Mesodermal cell (in vitro differentiated cells): ENCODE data around the gene KCNJ10.

Experiments used
- H3K27ac ChIP-seq: 2 replicates; pipeline ENCODE4 v1.7.0; 2013; ENCODE audit warnings: mild to moderate bottlenecking, low read depth, low read length, moderate library complexity; ENCODE audit not compliant: severe bottlenecking
- H3K36me3 ChIP-seq: 2 replicates; pipeline ENCODE4 v1.7.1; 2013; ENCODE audit warnings: mild to moderate bottlenecking, low read length, moderate library complexity; ENCODE audit not compliant: control insufficient read depth, insufficient read depth
- H3K4me1 ChIP-seq: one replicate; pipeline ENCODE4 v1.7.1; 2013; ENCODE audit warnings: mild to moderate bottlenecking, low read length; ENCODE audit not compliant: insufficient read depth, control insufficient read depth, poor library complexity, severe bottlenecking
- H3K4me3 ChIP-seq: 2 replicates; pipeline ENCODE4 v1.7.0; 2013; ENCODE audit warnings: low read length, control low read depth, mild to moderate bottlenecking; ENCODE audit not compliant: insufficient read depth, poor library complexity, severe bottlenecking; ENCODE audit errors: extremely low read depth
- H3K9me3 ChIP-seq: 2 replicates; pipeline ENCODE4 v1.7.1; 2013; ENCODE audit warnings: mild to moderate bottlenecking, low read length, moderate library complexity; ENCODE audit not compliant: control insufficient read depth
- WGBS, 2 experiments: methylation state at CpG; one replicate each; pipeline ENCODE4 v1.1.5; 2013; ENCODE audit warnings: missing lambda C conversion rate in 2 of 2; ENCODE audit not compliant: insufficient coverage in 2 of 2; 5-methylcytosine and 5-hydroxymethylcytosine counted together

The KCNJ10 gene

DNA sequence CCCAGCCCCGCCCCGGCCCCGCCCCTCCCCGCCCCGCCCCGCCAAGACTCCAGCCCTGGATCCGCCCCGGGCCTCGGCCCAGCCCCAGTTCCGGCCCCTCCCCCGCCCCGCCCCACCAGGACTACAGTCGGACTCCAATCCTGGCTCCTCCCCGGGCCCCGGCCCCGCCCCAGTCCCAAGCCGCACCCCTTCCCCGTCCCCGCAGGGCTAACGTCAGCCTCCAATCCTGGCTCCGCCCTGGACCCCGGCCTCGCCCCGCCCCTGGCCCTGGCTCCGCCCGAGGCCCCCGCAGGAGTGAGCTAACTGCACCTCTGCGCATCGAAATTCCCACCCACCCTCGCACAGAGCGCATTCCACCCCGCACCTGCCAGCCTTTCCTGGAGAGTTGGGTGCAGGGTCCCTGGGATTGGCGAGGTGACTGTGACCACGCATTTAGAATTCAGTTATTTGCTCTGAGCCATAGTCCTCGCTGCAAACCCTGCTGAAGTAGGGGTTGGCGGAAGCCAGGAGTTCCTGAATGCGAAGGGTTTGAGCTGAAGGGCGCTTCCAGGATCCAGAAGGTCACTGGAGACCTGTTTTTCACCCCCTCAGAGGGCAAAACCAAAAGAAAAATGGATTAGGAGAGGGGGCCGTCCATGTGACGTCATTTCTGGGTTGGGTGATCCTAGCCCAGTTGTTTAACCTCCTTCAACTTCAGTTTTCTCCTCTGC is 29.0 kb upstream of the KCNJ10 start:
- Histone ChIP-seq H3K4me1 (peaks cover 27% of the 10 kb centered on the region), H3K4me3 (peak overlapping the region; percentile 40), H3K27ac (peak overlapping the region; percentile 49), H3K9me3 (no peaks in the 10 kb centered on the region), H3K36me3 (no peaks in the 10 kb centered on the region)
- 22 to 33% methylated on average over 11 to 16 of the region's 40 CpGs for WGBS, 2 experiments

DNA sequence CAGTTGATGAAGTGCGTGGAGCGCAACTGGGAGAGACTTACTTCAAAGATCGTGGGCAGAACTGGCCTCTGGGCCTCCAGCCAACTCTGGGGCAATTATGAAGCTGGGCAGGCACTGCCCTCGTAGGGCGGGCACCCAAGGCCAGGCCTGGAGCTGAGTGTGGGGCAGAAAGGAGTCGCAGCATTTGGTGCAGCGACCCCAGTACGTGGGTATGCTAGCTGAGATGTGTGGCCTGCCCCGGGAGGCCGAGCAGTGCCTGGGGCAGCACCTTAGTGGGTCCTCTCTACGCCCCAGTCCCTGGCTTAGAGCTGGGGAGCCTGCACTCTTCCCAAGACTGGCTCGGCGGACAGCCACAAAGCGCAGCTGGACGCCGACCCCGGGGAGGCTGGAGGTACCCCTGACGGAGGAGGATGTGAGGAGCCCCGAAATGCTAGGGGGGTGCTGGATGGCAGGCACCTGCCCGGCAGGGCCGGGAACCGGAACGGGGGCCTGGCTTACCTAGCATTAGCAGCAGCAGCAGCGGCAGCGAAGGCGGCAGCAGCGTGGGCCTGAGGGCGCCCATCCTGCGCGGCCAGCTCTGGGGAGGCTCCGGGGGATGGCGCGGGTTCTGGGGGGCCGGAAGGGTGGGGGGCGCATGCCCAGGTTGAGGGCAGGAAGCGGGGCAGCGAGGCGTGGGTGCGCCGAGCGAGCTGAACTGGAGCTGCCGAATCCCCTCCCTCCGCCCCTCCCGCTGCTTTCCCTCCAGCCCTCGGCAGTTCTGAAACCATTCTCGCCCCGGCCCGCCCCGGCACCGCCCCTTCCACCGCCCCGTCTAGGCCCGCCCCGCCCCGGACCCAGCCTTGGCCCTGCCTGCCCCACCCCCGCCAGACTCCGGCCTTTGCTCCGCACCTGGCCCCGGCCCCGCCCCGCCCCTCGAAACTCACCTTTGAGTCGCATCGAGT is 28.2 kb upstream of the KCNJ10 start, which contains the start of gene IGSF8:
Gene IGSF8 (minus strand): TSS at position 709 of the 941 bp plus-strand sequence. CDS start 147 bp downstream, at position 562.
- H3K36me3 ChIP-seq: no peaks in the 10 kb centered on the region
- H3K4me3 ChIP-seq: peak within 1 kb of the TSS; percentile 65
- 12 to 13% methylated on average over 32 of the region's 64 CpGs for WGBS, 2 experiments
- peak within 1 kb of the TSS; percentile 49 for H3K27ac ChIP-seq
- H3K4me1 ChIP-seq: peaks cover 27% of the 10 kb centered on the region
- no peaks in the 10 kb centered on the region for H3K9me3 ChIP-seq

GRCh38 chr1:160097151-160097910 is 27.4 kb upstream of the KCNJ10 start:
- H3K36me3 ChIP-seq: no peaks in the 10 kb centered on the region
- H3K4me3 ChIP-seq: peak overlapping the region; percentile 65
- 53 to 77% methylated on average over 5 of the region's 5 CpGs for WGBS, 2 experiments
- no peak overlapping the region for H3K27ac ChIP-seq
- no peaks in the 10 kb centered on the region for H3K9me3 ChIP-seq
- H3K4me1 ChIP-seq: peaks cover 27% of the 10 kb centered on the region

DNA sequence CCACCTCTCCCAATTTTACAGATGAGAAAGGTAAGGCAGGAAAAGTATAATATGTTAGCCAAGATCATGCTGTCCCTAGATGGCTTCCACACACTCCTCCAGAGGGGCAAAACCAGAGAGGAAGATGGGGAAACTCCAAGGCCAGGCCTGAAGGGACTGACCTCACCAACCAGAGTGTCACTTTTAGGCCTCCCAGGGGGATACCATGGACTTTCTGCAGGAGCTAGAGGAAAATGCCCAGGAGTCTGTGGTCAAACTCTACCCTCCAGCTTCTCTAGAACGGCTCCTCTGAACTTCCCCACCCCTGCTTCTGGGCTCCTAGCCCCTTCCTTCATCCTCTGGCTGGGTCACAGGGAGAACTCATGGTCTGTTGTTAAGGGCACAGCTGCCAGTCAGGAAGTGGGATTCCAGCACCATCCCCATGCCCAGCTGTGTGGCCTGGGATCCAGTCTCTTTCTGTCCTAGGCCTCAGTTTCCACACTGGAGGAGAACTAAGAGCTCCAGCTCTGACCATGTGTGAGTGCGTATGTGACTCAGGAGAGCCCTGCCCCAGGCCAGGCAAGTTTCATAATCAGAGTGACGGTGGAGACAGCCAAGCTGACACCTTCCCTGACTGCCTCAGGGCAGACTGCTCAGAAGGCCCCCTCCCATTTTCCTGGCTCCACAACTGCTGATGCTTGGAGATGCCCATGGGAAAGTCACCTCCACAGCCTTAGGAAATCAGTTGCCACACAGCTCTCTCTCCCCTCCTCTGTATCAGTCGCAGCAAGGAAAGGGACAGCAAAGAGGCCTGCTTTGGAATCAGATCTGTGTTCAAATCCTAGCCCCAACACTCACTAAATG is 26.5 kb upstream of the KCNJ10 start:
- Histone ChIP-seq H3K27ac (no peak overlapping the region), H3K4me1 (peaks cover 26% of the 10 kb centered on the region), H3K9me3 (no peaks in the 10 kb centered on the region), H3K4me3 (no peak overlapping the region), H3K36me3 (no peaks in the 10 kb centered on the region)
- 83 to 88% methylated on average over 4 of the region's 4 CpGs for WGBS, 2 experiments

DNA sequence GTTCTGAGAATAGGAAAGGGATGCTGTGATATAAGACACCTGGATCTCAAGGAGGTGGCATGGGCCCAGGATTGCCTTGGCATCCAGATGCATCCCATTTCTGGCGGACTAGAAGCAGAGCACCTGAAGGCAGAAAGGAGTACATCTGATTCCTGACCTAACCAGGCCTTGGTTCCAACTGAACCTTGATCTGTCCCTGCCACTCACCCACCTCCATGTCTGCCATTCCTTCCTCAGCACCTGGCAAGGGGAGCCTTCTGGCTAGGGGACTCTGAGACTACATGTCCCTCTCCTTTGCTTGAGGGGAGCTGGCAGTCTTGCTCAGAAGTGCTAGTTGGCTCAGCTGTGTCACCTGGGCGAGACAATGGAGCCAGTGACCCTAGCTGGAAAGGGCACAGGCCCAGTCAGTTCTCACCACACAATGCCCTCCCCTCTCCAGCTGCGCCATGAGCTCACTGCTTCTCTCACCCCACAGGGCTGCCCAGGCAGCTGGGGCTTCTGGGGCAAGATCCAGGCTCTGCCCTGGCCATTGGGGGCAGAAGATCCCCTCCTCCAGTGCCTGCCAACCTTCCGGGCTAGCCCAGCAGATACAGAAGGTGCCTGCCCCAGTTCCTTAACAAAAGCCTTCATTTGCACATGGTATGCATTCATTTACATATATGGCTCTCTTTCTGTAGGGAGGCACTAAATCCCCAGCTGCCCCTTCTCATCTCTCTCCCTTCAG is 25.6 kb upstream of the KCNJ10 start:
- Histone ChIP-seq H3K36me3 (no peaks in the 10 kb centered on the region), H3K27ac (no peak overlapping the region), H3K4me3 (no peak overlapping the region), H3K4me1 (peaks cover 21% of the 10 kb centered on the region), H3K9me3 (no peaks in the 10 kb centered on the region)
- WGBS, 2 experiments: 71 to 75% methylated on average over 3 to 4 of the region's 4 CpGs

DNA sequence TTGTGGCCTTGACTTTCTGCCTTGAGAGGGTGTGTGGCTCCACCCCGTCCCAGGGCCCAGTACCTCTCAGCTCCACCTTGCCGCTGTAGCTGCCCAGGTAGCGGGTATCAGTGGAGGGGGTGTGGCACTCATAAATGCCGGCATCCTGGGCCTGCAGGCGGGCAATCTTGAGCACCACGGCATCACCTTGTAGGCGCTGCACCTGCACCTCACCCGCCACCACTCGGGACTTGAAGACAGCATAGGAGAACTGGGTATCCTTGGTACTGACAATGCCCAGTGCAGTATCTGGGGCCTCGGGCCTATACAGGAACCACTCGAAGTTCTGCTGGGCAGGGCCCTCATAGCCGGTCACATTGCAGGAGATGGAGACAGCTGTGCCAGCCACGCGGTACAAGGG is 24.8 kb upstream of the KCNJ10 start:
- Histone ChIP-seq H3K4me3 (no peak overlapping the region), H3K4me1 (peaks cover 21% of the 10 kb centered on the region), H3K9me3 (no peaks in the 10 kb centered on the region), H3K27ac (no peak overlapping the region), H3K36me3 (no peaks in the 10 kb centered on the region)
- WGBS, 2 experiments: 92 to 97% methylated on average over 12 to 13 of the region's 14 CpGs

DNA sequence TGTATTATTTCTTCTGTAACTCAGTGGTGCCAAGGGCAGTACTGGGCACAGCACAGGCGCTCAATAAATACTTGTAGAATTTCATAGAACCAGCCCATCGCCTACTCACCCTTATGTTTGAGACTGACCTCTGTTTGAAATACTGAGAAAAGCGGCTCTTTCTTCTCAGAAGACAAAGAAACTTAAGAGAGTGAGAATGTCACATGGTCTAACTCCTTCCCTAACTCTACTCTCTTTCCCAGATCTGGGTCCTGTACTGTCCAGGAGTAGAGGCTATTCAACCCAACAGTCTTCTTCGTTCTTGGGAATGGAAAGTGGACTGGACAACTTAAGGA is 24.3 kb upstream of the KCNJ10 start:
- Histone ChIP-seq H3K9me3 (no peaks in the 10 kb centered on the region), H3K4me3 (no peak overlapping the region), H3K4me1 (peaks cover 19% of the 10 kb centered on the region), H3K36me3 (no peaks in the 10 kb centered on the region), H3K27ac (no peak overlapping the region)
- 95 to 100% methylated on average over 2 to 3 of the region's 4 CpGs for WGBS, 2 experiments

- WGBS, 2 experiments: 94 to 95% methylated on average over 21 of the region's 21 CpGs
- Histone ChIP-seq H3K9me3 (no peaks in the 10 kb centered on the region), H3K4me3 (no peak overlapping the region), H3K4me1 (peaks cover 16% of the 10 kb centered on the region), H3K36me3 (no peaks in the 10 kb centered on the region), H3K27ac (no peak overlapping the region)
Measured at GRCh38 chr1:160093624-160094290, 23.8 kb upstream of the KCNJ10 start.

DNA sequence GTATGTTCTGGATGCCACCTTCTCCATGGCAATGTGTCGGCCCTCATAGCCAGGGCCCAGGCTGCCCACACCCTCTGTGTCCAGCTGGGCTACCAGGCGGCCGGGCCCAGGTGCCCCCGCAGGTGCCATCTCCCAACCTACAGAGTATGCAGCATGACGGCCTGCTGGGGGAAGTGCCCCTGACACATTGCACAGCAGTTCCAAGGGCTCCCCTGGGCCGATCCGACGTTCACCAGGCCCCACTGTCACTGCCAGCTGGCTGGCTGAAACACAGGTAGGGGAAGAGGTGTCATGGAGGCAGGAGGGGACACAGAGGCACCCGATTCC is 23.1 kb upstream of the KCNJ10 start:
- Histone ChIP-seq H3K36me3 (no peaks in the 10 kb centered on the region), H3K4me1 (peaks cover 16% of the 10 kb centered on the region), H3K9me3 (no peaks in the 10 kb centered on the region), H3K27ac (no peak overlapping the region), H3K4me3 (no peak overlapping the region)
- 90 to 95% methylated on average over 7 to 8 of the region's 9 CpGs for WGBS, 2 experiments
